ENCODE measurements around the gene TDRKH.

DNA sequence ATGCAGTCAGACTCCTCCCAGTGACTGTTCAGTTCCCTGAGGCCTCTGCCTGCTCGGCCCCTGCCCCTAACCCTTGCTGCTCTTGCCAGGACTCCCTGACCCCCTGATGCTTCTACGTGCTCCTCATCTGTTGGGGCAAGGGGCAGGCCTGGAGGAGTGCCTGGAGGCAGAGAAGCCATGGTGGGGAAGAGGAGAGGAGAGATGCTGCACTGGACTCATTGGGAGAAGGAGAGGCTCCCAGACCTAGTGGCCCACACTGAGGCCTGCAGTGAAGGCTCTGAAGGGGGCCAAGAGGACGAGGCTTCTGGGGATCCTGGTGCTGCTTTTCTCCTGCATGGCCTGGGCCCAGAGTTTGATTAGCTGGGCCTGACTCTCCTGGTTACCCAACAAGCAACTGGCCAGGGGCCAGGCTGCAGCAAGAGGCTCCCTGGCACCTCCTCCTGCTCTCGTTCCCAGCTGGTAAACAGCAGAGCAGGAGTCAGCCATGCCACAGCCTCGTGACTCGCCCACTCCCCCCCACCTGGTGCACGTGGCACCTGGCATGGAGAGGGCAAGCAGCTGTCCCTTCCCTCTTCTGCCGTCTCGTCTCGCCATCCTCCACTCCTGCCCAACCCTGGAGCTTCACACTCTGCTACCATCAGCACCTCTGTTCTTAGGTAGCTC lies 42.1 kb upstream of the TDRKH start:
- TF ChIP-seq, protein P1, sequence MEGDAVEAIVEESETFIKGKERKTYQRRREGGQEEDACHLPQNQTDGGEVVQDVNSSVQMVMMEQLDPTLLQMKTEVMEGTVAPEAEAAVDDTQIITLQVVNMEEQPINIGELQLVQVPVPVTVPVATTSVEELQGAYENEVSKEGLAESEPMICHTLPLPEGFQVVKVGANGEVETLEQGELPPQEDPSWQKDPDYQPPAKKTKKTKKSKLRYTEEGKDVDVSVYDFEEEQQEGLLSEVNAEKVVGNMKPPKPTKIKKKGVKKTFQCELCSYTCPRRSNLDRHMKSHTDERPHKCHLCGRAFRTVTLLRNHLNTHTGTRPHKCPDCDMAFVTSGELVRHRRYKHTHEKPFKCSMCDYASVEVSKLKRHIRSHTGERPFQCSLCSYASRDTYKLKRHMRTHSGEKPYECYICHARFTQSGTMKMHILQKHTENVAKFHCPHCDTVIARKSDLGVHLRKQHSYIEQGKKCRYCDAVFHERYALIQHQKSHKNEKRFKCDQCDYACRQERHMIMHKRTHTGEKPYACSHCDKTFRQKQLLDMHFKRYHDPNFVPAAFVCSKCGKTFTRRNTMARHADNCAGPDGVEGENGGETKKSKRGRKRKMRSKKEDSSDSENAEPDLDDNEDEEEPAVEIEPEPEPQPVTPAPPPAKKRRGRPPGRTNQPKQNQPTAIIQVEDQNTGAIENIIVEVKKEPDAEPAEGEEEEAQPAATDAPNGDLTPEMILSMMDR (IDR thresholded peaks at IDR 0.05; ENCODE audit: low read length), result no peak
- TF ChIP-seq EZH2 (optimal IDR thresholded peaks at IDR 0.05; ENCODE audit: low read depth, low read length), result no peak

All from MM.1S (cell line).